ENCODE data around the gene C10orf53.

C10orf53 gene

DNA sequence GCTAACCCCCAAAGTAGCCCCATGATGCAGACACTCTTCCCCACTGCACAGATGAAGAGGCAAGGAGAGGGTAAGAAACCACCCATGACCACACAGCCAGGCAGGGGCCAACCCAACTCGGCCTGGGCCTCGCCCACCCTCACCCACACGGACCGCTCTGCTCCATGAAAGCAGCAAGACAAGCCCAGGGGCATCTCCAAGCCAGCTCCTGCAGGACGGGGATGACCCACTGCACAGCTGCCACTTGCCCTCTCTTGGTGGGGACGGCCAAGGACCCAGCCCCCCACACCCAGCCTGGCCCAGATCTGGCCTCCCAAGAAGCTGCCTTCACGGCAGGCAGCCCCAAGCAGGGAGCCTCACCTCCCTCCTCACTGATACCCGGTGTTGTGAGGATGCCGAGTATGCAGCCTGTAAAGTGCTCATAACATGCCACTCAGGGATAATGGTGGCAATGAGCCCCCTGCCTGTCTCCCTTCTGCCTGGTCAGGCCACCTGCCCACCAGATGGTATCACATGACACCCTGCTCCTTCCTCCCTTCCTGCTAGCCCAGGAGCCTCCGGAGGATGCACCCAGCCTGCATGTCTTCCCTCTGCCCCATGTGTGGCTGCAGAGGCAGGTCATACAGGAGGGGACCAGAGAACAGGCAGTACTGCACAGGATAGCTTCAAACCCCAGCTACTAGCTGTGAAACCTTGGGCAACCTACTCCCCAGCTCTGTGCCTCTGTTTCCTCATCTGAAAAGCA, 59.3 kb downstream of the C10orf53 start:
- no peak for DNase-seq

DNA sequence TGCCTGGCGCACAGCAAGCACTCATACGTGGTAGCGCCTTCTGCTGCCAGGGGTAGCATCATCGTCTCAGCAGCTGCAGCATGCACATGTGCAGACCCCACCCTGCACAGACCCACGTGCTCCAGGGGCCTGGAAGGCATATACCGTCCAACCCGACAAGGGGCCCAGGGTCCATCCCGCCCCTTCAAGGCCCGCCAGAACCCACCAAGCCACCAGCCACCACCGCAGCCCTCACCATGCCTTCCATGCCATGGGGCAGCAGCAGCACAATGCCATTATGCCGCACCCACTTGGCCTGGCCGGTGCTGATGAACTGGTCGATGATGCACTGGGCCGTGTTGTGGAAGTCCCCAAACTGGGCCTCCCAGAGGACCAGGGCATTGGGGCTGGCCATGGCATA, 60.0 kb downstream of the C10orf53 start:
- DNase-seq = no peak

DNA sequence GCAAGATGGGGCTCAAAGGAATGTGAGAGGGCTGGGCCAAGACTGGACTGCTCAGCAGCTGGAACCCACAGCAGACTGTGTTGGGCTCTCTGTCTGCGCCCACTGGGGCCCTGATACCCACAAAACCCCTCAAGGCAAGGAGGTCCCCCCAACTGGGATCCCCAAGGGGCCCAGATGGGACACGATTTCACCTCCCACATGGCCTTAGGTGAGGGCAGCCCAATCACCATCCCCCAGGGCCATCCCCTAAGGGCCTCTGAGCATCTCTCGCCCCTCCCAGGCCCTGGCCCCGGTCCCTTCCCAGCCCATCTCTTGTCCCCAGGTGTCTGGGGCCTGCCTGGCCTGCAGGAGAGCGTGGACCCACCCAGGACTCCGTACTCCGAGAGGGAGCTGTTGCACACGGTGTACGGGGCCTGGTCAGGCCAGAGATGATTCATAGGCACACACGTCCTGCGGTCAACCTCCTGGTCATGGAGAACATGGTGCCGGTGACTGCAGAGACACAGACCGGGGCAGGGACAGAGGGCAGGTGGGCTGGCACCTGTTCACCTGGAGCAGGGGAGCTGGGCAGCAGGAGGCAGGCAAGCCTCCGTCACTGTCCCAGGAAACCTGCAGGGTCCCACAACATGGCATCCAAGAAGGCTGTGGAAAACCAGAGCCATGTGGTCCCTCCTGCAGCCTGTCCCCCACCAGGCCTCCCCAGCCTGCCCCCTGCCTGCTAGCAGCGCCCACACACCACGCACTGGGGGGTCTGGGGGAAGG, 61.1 kb downstream of the C10orf53 start:
- DNase-seq = no peak

DNA sequence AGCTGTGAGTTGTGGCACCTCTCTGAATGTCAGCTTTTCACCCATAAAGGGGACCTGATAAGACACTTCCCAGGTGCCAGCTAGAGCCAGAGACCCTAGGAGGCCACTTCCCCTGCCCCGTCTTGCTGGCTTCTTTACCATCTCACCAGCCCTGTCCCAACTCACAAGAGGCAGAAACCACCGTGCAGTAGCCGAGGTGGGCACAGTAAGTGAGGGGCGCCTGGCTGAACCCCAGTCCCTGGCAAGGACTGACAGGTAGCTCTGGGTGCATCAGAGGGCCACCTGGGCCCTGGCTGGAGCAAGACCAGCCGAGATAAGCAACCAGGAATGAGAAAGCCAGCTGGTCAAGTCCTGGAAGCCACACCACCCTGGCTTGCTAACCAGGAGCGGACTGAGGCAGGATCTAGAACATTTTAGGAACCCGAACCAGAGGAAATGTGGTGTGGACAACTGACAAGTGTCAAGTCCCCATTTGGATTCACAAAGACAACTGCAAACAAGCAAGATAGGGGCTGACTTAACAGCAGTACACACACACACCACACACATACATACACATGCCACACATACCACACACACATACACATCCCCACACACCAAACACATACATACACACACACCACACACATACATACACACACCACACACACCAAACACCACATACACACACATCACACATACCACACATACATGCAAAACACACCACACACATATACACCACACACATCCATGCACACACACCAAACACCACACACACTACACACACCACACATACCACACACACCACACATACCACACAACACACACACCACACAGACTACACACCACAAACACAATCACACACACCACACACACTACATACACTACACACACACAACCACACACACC, 61.9 kb downstream of the C10orf53 start:
- DNase-seq = no peak

- no peak for DNase-seq
Observed at GRCh38 chr10:49742683-49743463, 63.4 kb downstream of the C10orf53 start.

GRCh38 chr10:49743464-49744075, 64.1 kb downstream of the C10orf53 start:
- DNase-seq = no peak

DNA sequence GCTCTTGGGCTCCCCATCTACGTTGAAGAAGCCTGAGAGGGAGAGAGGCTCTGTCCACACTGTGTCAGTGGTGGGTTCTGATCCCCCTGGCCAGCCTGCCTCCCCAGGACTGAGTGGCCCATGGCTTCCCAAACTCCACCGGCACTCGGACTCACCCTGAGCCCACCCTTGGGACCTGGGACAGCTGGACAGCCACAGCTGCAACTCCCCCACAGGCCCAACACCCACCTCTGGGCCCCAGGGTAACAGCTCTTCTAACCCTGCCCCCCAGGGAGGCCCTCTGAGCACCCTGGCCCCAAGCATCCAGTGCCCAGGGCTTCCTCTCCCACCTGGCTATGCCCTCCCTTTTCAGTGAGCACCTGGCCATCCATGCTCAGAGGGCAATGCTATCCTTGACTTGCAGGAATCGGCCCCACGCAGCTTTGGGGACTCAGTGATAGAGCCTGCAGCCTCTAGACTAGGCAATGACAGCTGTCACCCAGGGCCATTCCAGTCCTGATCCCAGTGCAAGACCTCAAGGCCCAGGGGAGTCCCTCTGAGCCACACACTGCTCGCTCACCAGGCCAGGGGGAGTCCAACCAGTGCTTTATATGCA, 64.7 kb downstream of the C10orf53 start:
- DNase-seq = no peak

- DNase-seq = no peak
Observed at GRCh38 chr10:49744924-49745605, 65.6 kb downstream of the C10orf53 start.

DNA sequence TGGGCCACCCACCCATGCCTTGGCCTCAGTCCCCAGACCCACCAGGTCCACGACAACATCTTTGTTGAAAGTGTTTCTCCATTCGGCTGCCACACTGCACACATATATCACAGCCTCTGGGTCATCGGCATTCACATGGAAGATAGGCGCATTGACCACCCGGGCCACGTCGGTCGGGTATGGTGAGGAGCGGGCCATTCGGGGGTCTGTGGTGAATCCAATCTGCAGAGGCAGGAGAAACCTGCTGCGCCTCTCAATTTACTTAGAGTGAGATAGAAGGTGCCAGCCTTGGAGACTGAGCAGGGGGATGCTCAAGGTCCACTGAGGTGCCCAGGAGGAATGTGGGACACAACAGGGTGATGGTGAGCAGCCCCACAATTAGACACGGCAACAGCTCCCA, 66.3 kb downstream of the C10orf53 start:
- DNase-seq = no peak

DNA sequence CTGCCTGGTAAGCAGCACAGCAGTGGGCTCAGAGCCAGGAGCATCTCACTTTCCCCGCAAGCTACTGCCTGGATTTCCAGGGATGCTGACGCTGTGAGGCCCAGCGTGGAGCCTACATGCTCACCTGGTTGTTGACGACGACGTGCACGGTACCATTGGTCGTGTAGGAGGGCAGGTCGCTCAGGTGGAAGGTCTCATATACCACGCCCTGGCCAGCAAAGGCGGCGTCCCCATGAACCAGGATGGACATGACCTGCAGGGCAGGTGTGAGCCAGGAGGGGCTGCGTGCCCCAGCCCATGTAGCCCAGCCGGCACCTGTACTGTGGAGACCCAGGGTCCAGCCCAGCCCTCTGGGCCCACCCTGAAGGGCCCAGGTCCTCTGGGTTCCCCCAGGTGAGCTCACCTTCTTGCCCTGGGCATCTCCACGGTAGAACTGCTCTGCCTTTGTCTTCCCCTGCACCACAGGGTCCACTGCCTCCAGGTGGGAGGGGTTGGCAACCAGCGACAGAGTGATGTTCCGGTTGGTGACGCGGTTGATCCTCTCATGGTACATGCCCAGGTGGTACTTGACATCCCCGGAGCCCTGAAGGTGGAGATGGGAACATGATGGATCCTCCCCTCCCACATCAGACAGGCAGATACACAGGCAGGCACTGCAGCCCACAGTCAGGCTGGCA, 67.3 kb downstream of the C10orf53 start:
- no peak for DNase-seq
